GM12878 (cell line): ENCODE data around the gene GORASP1. TPM values are rescaled to one million over a fixed set of nuclear protein-coding genes. Genes with fewer than 3 reads are reported as not detected.

ENCODE experiments used
- ATAC-seq: fragments of 200-7000 bp; cut with Tn5 transposase; 3 replicates; pipeline ENCODE4 v1.9.1; 2020; ENCODE audit warnings: mild to moderate bottlenecking, moderate library complexity
- BruUV-seq: library from RNA; stranded (reverse); fragments of 400-500 nt; replicated peaks from 2 replicates; lab custom pipeline; 2021; lab: Mats Ljungman, UMichigan
- CTCF ChIA-PET: fragments of 300-600 bp; sonication (Branson Sonifier 250); formaldehyde crosslinking; extraction: SDS; loops from one replicate; lab custom pipeline; 2021; ENCODE audit warnings: inconsistent platforms; lab: Yijun Ruan, JAX
- POLR2A ChIA-PET: fragments of 350-600 bp; formaldehyde crosslinking; extraction: SDS; loops from one replicate; lab custom pipeline; 2021; ENCODE audit warnings: inconsistent platforms; lab: Charles Lee
- RAD21 ChIA-PET: fragments of 300-600 bp; sonication (Branson Sonifier 250); formaldehyde crosslinking; loops from one replicate; lab custom pipeline; 2023; ENCODE audit warnings: antibody characterized with exemption; ENCODE audit not compliant: unreplicated experiment; lab: Charles Lee
- SMC1A ChIA-PET: fragments of 300-600 bp; sonication (Branson Sonifier 250); formaldehyde crosslinking; loops from one replicate; lab custom pipeline; 2023; ENCODE audit not compliant: unreplicated experiment, uncharacterized antibody; lab: Charles Lee
- DNase-seq: peaks from one replicate; pipeline ENCODE4 v3.0.0-alpha.2; 2011; ENCODE audit warnings: low read depth, low spot score
- FAIRE-seq: peaks from 3 replicates; lab custom pipeline; 2011; peaks lifted over from hg19 to GRCh38; lab: Jason Lieb, UNC
- H2AFZ ChIP-seq: 2 replicates; pipeline ENCODE4 v1.6.0; 2011; ENCODE audit warnings: low read depth, low read length, control low read depth; ENCODE audit not compliant: control insufficient read depth
- H3K27ac ChIP-seq: 2 replicates; pipeline ENCODE4 v1.5.1; 2011; ENCODE audit warnings: control low read depth; ENCODE audit not compliant: control insufficient read depth, insufficient read depth
- H3K27me3 ChIP-seq, 2 experiments: replicated peaks in 1 of 2; 2 replicates each; pipeline versions ENCODE4 v1.6.0 to v1.6.1; 2011; ENCODE audit warnings: low read length in 1 of 2; ENCODE audit not compliant: control insufficient read depth in 2 of 2, insufficient read depth in 2 of 2
- H3K36me3 ChIP-seq, 2 experiments: 2 replicates each; pipeline ENCODE4 v1.5.1; 2011; ENCODE audit warnings: low read length in 1 of 2; ENCODE audit not compliant: control insufficient read depth in 2 of 2, insufficient read depth in 2 of 2
- H3K4me1 ChIP-seq: 2 replicates; pipeline ENCODE4 v1.6.1; 2011; ENCODE audit warnings: mild to moderate bottlenecking, low read length, moderate library complexity, mixed read lengths; ENCODE audit not compliant: control insufficient read depth, insufficient read depth
- H3K4me2 ChIP-seq: 2 replicates; pipeline ENCODE4 v1.6.0; 2011; ENCODE audit warnings: control low read depth; ENCODE audit not compliant: control insufficient read depth, insufficient read depth
- H3K4me3 ChIP-seq: fragments of 200-600 bp; sonication (generic); 2 replicates; pipeline ENCODE4 v1.5.1; 2016
- H3K79me2 ChIP-seq: 2 replicates; pipeline ENCODE4 v1.6.0; 2011; ENCODE audit warnings: low read length; ENCODE audit not compliant: control insufficient read depth, insufficient read depth
- H3K9ac ChIP-seq: 2 replicates; pipeline ENCODE4 v1.8.0; 2011; ENCODE audit warnings: low read length, control low read depth, mixed read lengths; ENCODE audit not compliant: control insufficient read depth, insufficient read depth
- H3K9me3 ChIP-seq: replicated peaks from 3 replicates; pipeline ENCODE4 v1.5.1; 2011; ENCODE audit warnings: mild to moderate bottlenecking, low read length; ENCODE audit not compliant: control insufficient read depth, insufficient read depth
- H4K20me1 ChIP-seq: 2 replicates; pipeline ENCODE4 v1.6.0; 2011; ENCODE audit not compliant: control insufficient read depth, insufficient read depth
- BCL11A ChIP-seq: IDR thresholded peaks from 2 replicates; pipeline ENCODE4 v1.6.1; 2011; ENCODE audit warnings: low read depth, low read length
- BMI1 ChIP-seq: fragments of 450-650 bp; IDR thresholded peaks from 2 replicates; pipeline ENCODE4 v1.6.1; 2016; ENCODE audit warnings: mild to moderate bottlenecking, moderate library complexity, borderline replicate concordance
- CBFB ChIP-seq: IDR thresholded peaks from 2 replicates; pipeline ENCODE4 v1.6.1; 2016; ENCODE audit warnings: antibody characterized with exemption, low read depth
- DPF2 ChIP-seq: fragments of 450-650 bp; IDR thresholded peaks from 2 replicates; pipeline ENCODE4 v1.6.1; 2017; ENCODE audit warnings: mild to moderate bottlenecking
- GABPA ChIP-seq: IDR thresholded peaks from 2 replicates; pipeline ENCODE4 v1.6.1; 2014; ENCODE audit warnings: antibody characterized with exemption, low read depth, mild to moderate bottlenecking, inconsistent platforms
- HDAC2 ChIP-seq: fragments of 200-600 bp; sonication (generic); IDR thresholded peaks from 2 replicates; pipeline ENCODE4 v1.6.1; 2017
- NFIC ChIP-seq: IDR thresholded peaks from 2 replicates; pipeline ENCODE4 v1.6.1; 2012; ENCODE audit warnings: low read depth, mild to moderate bottlenecking, inconsistent platforms, low read length, moderate library complexity
- NFXL1 ChIP-seq: fragments of 450-650 bp; IDR thresholded peaks from 2 replicates; pipeline ENCODE4 v1.6.1; 2017; ENCODE audit warnings: antibody characterized with exemption, mild to moderate bottlenecking, borderline replicate concordance
- PML ChIP-seq: IDR thresholded peaks from 2 replicates; pipeline ENCODE4 v1.6.1; 2012; ENCODE audit warnings: low read length, inconsistent platforms
- RAD21 ChIP-seq: IDR thresholded peaks from 2 replicates; pipeline ENCODE4 v1.6.1; 2011; ENCODE audit warnings: mild to moderate bottlenecking, low read depth, low read length, moderate library complexity; ENCODE audit not compliant: insufficient read depth
- SUZ12 ChIP-seq: fragments of 200-600 bp; sonication (generic); IDR thresholded peaks from one replicate; pipeline ENCODE4 v1.6.1; 2018; ENCODE audit warnings: antibody characterized with exemption, mild to moderate bottlenecking; ENCODE audit not compliant: unreplicated experiment
- TCF3 ChIP-seq: IDR thresholded peaks from 2 replicates; pipeline ENCODE4 v1.6.1; 2012; ENCODE audit warnings: low read depth, mild to moderate bottlenecking, low read length, borderline replicate concordance; ENCODE audit not compliant: insufficient read depth
- WGBS: methylation state at CpG from one replicate; pipeline ENCODE4 v1.1.6; 2016; ENCODE audit warnings: low lambda C conversion rate; ENCODE audit not compliant: insufficient replicate concordance, insufficient coverage; ENCODE audit errors: missing lambda C conversion rate; 5-methylcytosine and 5-hydroxymethylcytosine counted together
- in situ Hi-C: fragments of 300-500 bp; cut with MboI; formaldehyde crosslinking; loops from 9 replicates; pipeline ENCODE4 v1.14.3; 2018; ENCODE audit warnings: mixed read lengths
- intact Hi-C: fragments of 100-400 bp; cut with micrococcal nuclease; formaldehyde crosslinking; loops from one replicate; pipeline ENCODE4 v1.14.2; 2022; ENCODE audit not compliant: unreplicated experiment
- polyA plus RNA-seq, 11 experiments: library from polyadenylated mRNA; depleted of rRNA in 4 of 11; unstranded in 6 of 11; stranded (reverse) in 5 of 11; fragments of >200 nt; fragmentation: Nextera tagmentation in 4 of 11; fragmentation: Illumina TruSeq in 1 of 11; extraction: Ambion mirVana in 4 of 11; extraction: Trizol in 1 of 11; gene quantifications; 1 replicate in 1 of 11; 2 replicates in 10 of 11; pipeline versions ENCODE4 v1.2.1 to v1.2.3, GENCODE V29; 2011 to 2016; ENCODE audit warnings: inconsistent platforms in 2 of 11, missing spikeins in 2 of 11, low read depth in 1 of 11
- total RNA-seq, 4 experiments: library from RNA; depleted of rRNA in 3 of 4; stranded (reverse); fragments of >200 nt in 3 of 4; fragmentation: Illumina TruSeq in 1 of 4; extraction: Trizol in 1 of 4; gene quantifications; 2 replicates each; pipeline versions ENCODE4 v1.2.1 to v1.2.3, GENCODE V29; 2013 to 2021
- TF ChIP-seq, protein P1 (sequence below): fragments of 450-650 bp; IDR thresholded peaks from 2 replicates; pipeline ENCODE4 v1.6.1; 2017; ENCODE audit warnings: low read depth, mild to moderate bottlenecking, moderate library complexity
- TF ChIP-seq, protein P2 (sequence below): fragments of 450-650 bp; IDR thresholded peaks from 2 replicates; pipeline ENCODE4 v1.6.1; 2016; ENCODE audit warnings: mild to moderate bottlenecking, moderate library complexity, borderline replicate concordance
- TF ChIP-seq, protein P3 (sequence below): fragments of 450-650 bp; IDR thresholded peaks from 2 replicates; pipeline ENCODE4 v1.6.1; 2018; ENCODE audit warnings: borderline replicate concordance, mild to moderate bottlenecking; ENCODE audit not compliant: partially characterized antibody

GORASP1 gene
- total and polyA plus RNA-seq, 10 of the 15 experiments (the other 5 are each of a cell fraction or from before 2014, with no cell fraction given): 3.6 to 32.7 (median 23.2) TPM

DNA sequence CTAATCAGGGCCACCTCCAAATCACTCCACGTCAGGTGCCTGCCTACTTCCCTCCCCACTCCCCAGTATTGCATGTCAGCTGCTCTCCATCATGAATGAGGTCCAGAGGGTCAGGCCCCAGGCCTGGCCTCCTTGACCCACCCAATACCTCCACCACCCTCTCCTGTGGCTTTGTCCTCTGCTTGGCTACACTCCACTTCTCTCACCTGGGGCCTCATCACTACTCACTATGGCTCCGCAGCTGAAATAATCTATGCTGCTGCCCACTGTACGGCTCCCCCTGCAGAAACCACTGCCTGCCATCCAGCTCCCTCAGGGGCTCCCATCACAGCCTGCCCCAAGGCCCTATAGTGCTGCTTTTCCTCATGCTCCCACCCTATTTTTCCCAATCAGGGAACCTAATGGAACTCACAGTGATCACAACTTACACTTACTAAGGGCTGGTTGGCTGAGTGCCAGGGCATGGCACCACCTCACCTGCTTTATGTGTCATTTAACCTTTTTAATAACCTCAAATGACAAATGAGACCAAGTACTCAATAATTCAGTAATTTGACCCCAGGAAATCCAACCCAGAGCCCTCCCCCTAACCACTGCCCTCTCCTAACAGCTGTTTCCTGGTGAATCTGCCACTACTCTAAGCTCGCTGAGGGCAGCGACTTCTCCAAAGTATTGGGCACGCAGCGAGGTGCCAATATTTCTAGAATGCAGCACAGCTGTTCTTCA is 2.3 kb downstream of the GORASP1 start:
- Histone ChIP-seq H3K36me3 (peaks cover 0 to 4% of the 10 kb centered on the region in 2 experiments; a peak in 3 of 4 replicates), H2AFZ (no peak overlapping the region), H3K4me3 (no peak overlapping the region), H4K20me1 (no peaks in the 10 kb centered on the region; the same call in 1 of the 2 replicates), H3K27ac (no peak overlapping the region), H3K4me2 (no peak overlapping the region), H3K27me3 (no peaks in the 10 kb centered on the region), H3K79me2 (peaks cover 14% of the 10 kb centered on the region), H3K4me1 (peaks cover 27% of the 10 kb centered on the region), H3K9me3 (no peaks in the 10 kb centered on the region), H3K9ac (no peak overlapping the region; the same call in 1 of the 2 replicates)
- SMC1A ChIA-PET: interaction anchor here (0.6 to 2.9 kb wide), 12 partner anchors 16 to 187 kb away, joined by 3 to 8 read pairs (median 4); no protein-coding TSS in a partner anchor
- FAIRE-seq (no peak), ATAC-seq (no peak), DNase-seq (no peak)
- intact Hi-C loops (no loop called here), in situ Hi-C loops (loop anchor here (5.0 kb wide), 1 partner anchor 177 kb away; the partner anchor contains the start of gene CX3CR1)
- CTCF ChIA-PET: interaction anchor here (0.7 to 5.6 kb wide), 14 partner anchors 12 to 273 kb away, joined by 3 to 39 read pairs (median 5); no protein-coding TSS in a partner anchor
- WGBS: 85% methylated on average over 7 of the region's 7 CpGs
- RAD21 ChIA-PET: interaction anchor here (1.1 to 1.7 kb wide), 4 partner anchors 22 to 183 kb away, joined by 3 to 6 read pairs (median 3); no protein-coding TSS in a partner anchor
- BruUV-seq: no TSS peak
- POLR2A ChIA-PET: interaction anchor here (0.7 to 0.8 kb wide), 2 partner anchors 48 to 183 kb away, joined by 3 read pairs; no protein-coding TSS in a partner anchor
- TF ChIP-seq HDAC2: no peak
- no peak for TF ChIP-seq BCL11A
- no peak for TF ChIP-seq DPF2
- no peak for TF ChIP-seq NFXL1
- TF ChIP-seq CBFB: no peak
- TF ChIP-seq, protein P1, sequence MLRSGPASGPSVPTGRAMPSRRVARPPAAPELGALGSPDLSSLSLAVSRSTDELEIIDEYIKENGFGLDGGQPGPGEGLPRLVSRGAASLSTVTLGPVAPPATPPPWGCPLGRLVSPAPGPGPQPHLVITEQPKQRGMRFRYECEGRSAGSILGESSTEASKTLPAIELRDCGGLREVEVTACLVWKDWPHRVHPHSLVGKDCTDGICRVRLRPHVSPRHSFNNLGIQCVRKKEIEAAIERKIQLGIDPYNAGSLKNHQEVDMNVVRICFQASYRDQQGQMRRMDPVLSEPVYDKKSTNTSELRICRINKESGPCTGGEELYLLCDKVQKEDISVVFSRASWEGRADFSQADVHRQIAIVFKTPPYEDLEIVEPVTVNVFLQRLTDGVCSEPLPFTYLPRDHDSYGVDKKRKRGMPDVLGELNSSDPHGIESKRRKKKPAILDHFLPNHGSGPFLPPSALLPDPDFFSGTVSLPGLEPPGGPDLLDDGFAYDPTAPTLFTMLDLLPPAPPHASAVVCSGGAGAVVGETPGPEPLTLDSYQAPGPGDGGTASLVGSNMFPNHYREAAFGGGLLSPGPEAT: no peak
- TF ChIP-seq, protein P2, sequence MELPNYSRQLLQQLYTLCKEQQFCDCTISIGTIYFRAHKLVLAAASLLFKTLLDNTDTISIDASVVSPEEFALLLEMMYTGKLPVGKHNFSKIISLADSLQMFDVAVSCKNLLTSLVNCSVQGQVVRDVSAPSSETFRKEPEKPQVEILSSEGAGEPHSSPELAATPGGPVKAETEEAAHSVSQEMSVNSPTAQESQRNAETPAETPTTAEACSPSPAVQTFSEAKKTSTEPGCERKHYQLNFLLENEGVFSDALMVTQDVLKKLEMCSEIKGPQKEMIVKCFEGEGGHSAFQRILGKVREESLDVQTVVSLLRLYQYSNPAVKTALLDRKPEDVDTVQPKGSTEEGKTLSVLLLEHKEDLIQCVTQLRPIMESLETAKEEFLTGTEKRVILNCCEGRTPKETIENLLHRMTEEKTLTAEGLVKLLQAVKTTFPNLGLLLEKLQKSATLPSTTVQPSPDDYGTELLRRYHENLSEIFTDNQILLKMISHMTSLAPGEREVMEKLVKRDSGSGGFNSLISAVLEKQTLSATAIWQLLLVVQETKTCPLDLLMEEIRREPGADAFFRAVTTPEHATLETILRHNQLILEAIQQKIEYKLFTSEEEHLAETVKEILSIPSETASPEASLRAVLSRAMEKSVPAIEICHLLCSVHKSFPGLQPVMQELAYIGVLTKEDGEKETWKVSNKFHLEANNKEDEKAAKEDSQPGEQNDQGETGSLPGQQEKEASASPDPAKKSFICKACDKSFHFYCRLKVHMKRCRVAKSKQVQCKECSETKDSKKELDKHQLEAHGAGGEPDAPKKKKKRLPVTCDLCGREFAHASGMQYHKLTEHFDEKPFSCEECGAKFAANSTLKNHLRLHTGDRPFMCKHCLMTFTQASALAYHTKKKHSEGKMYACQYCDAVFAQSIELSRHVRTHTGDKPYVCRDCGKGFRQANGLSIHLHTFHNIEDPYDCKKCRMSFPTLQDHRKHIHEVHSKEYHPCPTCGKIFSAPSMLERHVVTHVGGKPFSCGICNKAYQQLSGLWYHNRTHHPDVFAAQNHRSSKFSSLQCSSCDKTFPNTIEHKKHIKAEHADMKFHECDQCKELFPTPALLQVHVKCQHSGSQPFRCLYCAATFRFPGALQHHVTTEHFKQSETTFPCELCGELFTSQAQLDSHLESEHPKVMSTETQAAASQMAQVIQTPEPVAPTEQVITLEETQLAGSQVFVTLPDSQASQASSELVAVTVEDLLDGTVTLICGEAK: no peak
- TF ChIP-seq, protein P3, sequence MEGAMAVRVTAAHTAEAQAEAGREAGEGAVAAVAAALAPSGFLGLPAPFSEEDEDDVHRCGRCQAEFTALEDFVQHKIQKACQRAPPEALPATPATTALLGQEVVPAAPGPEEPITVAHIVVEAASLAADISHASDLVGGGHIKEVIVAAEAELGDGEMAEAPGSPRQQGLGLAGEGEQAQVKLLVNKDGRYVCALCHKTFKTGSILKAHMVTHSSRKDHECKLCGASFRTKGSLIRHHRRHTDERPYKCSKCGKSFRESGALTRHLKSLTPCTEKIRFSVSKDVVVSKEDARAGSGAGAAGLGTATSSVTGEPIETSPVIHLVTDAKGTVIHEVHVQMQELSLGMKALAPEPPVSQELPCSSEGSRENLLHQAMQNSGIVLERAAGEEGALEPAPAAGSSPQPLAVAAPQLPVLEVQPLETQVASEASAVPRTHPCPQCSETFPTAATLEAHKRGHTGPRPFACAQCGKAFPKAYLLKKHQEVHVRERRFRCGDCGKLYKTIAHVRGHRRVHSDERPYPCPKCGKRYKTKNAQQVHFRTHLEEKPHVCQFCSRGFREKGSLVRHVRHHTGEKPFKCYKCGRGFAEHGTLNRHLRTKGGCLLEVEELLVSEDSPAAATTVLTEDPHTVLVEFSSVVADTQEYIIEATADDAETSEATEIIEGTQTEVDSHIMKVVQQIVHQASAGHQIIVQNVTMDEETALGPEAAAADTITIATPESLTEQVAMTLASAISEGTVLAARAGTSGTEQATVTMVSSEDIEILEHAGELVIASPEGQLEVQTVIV: no peak
- TF ChIP-seq PML: no peak
- TF ChIP-seq BMI1: no peak
- TF ChIP-seq NFIC: no peak
- no peak for TF ChIP-seq RAD21
- TF ChIP-seq TCF3: no peak
- no peak for TF ChIP-seq GABPA
- no peak for TF ChIP-seq SUZ12
